GM10248 (cell line): ENCODE measurements around the gene GPR158.

ENCODE experiments used
- CTCF ChIA-PET: fragments of 300-600 bp; sonication (Branson Sonifier 250); formaldehyde crosslinking; extraction: SDS; loops from one replicate; lab custom pipeline; 2021; ENCODE audit warnings: antibody characterized with exemption; lab: Yijun Ruan, JAX
- POLR2A ChIA-PET: fragments of 350-650 bp; sonication (Branson Sonifier 250); formaldehyde crosslinking; extraction: SDS; loops from one replicate; lab custom pipeline; 2020; ENCODE audit warnings: antibody characterized with exemption; lab: Yijun Ruan, JAX
- DNase-seq: peaks from one replicate; pipeline ENCODE4 v3.0.0; 2012; ENCODE audit errors: extremely low spot score
- TF ChIP-seq, protein P1 (sequence below): IDR thresholded peaks from 2 replicates; pipeline ENCODE4 v1.5.1; 2012; ENCODE audit warnings: mild to moderate bottlenecking, low read depth; ENCODE audit errors: extremely low read depth, missing control alignments, control extremely low read depth

The GPR158 gene

GRCh38 chr10:25600651-25601050 is 425.9 kb downstream of the GPR158 start:
- ChIA-PET POLR2A (no interaction called here), CTCF (interaction anchor here (0.9 kb wide), 1 partner anchor 10 kb away, joined by 3 read pairs; no protein-coding TSS in a partner anchor)
- DNase-seq = no peak
- TF ChIP-seq, protein P1, sequence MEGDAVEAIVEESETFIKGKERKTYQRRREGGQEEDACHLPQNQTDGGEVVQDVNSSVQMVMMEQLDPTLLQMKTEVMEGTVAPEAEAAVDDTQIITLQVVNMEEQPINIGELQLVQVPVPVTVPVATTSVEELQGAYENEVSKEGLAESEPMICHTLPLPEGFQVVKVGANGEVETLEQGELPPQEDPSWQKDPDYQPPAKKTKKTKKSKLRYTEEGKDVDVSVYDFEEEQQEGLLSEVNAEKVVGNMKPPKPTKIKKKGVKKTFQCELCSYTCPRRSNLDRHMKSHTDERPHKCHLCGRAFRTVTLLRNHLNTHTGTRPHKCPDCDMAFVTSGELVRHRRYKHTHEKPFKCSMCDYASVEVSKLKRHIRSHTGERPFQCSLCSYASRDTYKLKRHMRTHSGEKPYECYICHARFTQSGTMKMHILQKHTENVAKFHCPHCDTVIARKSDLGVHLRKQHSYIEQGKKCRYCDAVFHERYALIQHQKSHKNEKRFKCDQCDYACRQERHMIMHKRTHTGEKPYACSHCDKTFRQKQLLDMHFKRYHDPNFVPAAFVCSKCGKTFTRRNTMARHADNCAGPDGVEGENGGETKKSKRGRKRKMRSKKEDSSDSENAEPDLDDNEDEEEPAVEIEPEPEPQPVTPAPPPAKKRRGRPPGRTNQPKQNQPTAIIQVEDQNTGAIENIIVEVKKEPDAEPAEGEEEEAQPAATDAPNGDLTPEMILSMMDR = no peak

DNA sequence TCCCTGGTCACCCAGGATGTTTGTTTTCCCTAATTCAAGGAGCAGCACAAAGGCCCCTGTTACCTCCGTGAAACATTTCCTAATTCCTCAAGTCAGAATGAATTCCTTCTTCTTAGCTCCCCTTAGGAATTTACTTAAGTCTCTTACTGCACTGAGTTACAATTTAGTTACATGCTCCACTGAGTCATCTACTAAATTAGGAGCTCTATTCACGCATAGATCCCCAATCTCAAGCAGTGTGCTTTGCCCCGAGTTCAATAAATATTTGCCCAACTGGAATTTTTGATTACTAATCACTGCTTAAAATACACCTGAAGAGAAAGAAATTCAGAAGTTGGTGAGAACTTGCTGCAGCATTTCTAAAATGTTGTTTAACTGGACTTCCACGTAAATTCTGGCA is 429.8 kb downstream of the GPR158 start:
- TF ChIP-seq, protein P1 = no peak
- ChIA-PET POLR2A (no interaction called here), CTCF (interaction anchor here (1.4 kb wide), 1 partner anchor 38 kb away, joined by 3 read pairs; no protein-coding TSS in a partner anchor)
- no peak for DNase-seq

GRCh38 chr10:25614652-25615051 is 439.9 kb downstream of the GPR158 start:
- TF ChIP-seq, protein P1 = no peak
- DNase-seq = no peak
- ChIA-PET CTCF (no interaction called here), POLR2A (no interaction called here)

DNA sequence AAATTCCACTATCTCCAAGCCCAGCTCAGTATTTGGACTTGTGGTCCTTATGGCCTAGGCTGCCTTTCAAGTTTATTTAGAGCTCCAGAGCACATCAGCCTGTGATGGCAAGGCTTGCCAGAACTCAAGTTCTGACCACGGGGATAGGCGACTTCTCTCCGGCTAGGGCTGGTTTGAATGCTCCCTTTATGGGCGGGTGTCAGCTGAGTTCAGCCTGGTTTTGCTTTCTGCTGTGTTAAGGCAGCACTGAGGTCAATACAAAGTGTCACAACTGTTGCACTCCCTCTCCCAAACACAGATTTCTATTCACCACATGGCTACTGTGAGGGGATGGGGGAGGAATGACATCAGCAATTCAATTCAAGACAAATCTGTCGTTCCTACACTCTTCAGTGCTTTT is 441.1 kb downstream of the GPR158 start:
- TF ChIP-seq, protein P1 = no peak
- no peak for DNase-seq
- ChIA-PET POLR2A (no interaction called here), CTCF (no interaction called here)

- DNase-seq = no peak
- CTCF ChIA-PET = interaction anchor here (1.5 kb wide), 1 partner anchor 12 kb away, joined by 4 read pairs; no protein-coding TSS in a partner anchor
- TF ChIP-seq, protein P1 = no peak
- POLR2A ChIA-PET = no interaction called here
Observed at GRCh38 chr10:25616903-25617592, 442.2 kb downstream of the GPR158 start.

GRCh38 chr10:25627606-25628005 is 452.8 kb downstream of the GPR158 start:
- DNase-seq = no peak
- ChIA-PET CTCF (no interaction called here), POLR2A (no interaction called here)
- TF ChIP-seq, protein P1 = no peak
